Mesodermal cell (in vitro differentiated cells): ENCODE measurements around the gene ELMO1.

Experiments
- H3K27ac ChIP-seq: 2 replicates; pipeline ENCODE4 v1.7.0; 2013; ENCODE audit warnings: mild to moderate bottlenecking, low read depth, low read length, moderate library complexity; ENCODE audit not compliant: severe bottlenecking
- H3K36me3 ChIP-seq: 2 replicates; pipeline ENCODE4 v1.7.1; 2013; ENCODE audit warnings: mild to moderate bottlenecking, low read length, moderate library complexity; ENCODE audit not compliant: control insufficient read depth, insufficient read depth
- H3K4me1 ChIP-seq: one replicate; pipeline ENCODE4 v1.7.1; 2013; ENCODE audit warnings: mild to moderate bottlenecking, low read length; ENCODE audit not compliant: insufficient read depth, control insufficient read depth, poor library complexity, severe bottlenecking
- H3K4me3 ChIP-seq: 2 replicates; pipeline ENCODE4 v1.7.0; 2013; ENCODE audit warnings: low read length, control low read depth, mild to moderate bottlenecking; ENCODE audit not compliant: insufficient read depth, poor library complexity, severe bottlenecking; ENCODE audit errors: extremely low read depth
- H3K9me3 ChIP-seq: 2 replicates; pipeline ENCODE4 v1.7.1; 2013; ENCODE audit warnings: mild to moderate bottlenecking, low read length, moderate library complexity; ENCODE audit not compliant: control insufficient read depth
- WGBS, 2 experiments: methylation state at CpG; one replicate each; pipeline ENCODE4 v1.1.5; 2013; ENCODE audit warnings: missing lambda C conversion rate in 2 of 2; ENCODE audit not compliant: insufficient coverage in 2 of 2; 5-methylcytosine and 5-hydroxymethylcytosine counted together

Gene ELMO1

DNA sequence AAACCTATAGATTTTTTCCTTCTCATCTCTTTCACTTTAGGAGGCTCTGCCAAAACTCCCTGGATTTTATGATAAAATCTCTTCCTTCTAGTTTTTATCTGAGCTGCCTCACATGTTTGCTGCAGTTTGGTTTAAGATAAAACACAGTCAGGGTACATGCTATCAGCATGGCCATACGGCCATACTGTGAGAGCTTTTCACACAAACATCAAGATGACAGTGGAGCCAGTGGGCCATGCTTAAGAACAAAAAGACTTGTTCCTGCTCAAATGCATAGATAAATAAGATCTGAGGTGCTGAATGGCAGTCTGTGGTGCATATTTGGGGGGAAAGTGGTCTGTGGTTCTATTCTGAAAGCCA is 91.0 kb downstream of the ELMO1 start:
- Histone ChIP-seq H3K9me3 (no peaks in the 10 kb centered on the region), H3K36me3 (no peaks in the 10 kb centered on the region), H3K4me3 (no peak overlapping the region), H3K4me1 (peaks cover 21% of the 10 kb centered on the region), H3K27ac (peak overlapping the region; percentile 79)
- 60 to 67% methylated on average over 1 of the region's 1 CpG for WGBS, 2 experiments

DNA sequence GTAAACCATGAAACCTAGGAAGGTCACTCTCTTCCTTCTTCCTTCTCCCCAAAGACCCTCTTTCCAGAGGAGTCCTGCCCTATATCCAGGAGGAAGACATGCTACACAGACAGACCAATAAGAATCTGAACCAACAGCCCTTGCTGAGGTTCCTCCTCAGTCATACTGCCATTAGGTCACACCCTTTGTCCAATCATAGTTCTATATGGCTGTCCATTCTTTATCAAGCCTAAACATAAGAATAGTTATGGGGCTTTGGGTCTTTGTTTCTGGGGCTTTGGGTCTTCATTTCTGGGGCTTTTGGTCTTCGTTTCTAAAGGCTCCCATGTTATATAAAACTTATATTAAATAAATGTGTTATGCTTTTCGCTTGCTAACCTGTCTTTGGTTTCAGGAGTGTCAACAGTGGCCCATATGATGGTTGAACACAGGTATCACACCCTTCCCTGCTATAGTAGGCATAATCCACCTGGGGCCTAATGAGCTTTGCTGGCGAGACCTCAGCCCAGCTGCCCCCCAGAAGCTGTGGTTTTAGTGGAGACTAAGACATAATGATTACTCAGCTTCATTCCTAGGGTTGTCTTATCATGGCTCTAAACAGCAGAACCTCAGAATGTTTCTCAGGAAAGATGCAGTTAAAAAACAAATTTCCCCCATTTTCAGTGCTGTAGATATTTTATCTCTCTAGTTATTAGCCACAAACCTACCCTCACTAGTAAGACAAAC is 91.6 kb downstream of the ELMO1 start:
- Histone ChIP-seq H3K4me1 (peaks cover 21% of the 10 kb centered on the region), H3K9me3 (no peaks in the 10 kb centered on the region), H3K27ac (peak overlapping the region; percentile 79), H3K36me3 (no peaks in the 10 kb centered on the region), H3K4me3 (no peak overlapping the region)
- no CpG with 5 or more reads among the region's 3 CpGs for WGBS, 2 experiments

DNA sequence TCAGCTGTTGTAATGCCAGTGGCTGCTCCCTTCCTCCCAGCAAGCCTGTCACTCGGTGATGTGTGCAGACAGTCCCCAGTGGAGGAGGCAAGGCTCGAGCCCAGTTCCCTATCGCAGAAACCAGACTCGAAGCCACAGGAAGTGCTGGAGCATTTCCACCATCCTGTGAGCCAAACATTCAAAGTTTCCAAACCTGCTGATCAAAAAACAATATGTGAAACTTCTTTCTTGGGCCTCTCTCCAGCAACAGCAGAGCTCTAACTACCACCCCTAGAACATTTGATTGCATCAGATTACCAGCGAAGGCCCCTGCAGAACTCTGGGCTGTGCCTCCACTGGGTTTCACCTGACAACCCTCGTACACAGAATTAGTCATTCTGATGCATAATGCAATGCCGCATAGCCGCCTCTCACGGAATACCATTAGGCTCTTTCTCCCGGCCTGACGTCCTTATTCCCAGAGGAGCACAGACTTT is 94.0 kb downstream of the ELMO1 start:
- no peaks in the 10 kb centered on the region for H3K36me3 ChIP-seq
- H3K9me3 ChIP-seq: no peaks in the 10 kb centered on the region
- 68 to 70% methylated on average over 10 of the region's 11 CpGs for WGBS, 2 experiments
- no peak overlapping the region for H3K4me3 ChIP-seq
- H3K4me1 ChIP-seq: peaks cover 21% of the 10 kb centered on the region
- peak overlapping the region; percentile 84 for H3K27ac ChIP-seq

DNA sequence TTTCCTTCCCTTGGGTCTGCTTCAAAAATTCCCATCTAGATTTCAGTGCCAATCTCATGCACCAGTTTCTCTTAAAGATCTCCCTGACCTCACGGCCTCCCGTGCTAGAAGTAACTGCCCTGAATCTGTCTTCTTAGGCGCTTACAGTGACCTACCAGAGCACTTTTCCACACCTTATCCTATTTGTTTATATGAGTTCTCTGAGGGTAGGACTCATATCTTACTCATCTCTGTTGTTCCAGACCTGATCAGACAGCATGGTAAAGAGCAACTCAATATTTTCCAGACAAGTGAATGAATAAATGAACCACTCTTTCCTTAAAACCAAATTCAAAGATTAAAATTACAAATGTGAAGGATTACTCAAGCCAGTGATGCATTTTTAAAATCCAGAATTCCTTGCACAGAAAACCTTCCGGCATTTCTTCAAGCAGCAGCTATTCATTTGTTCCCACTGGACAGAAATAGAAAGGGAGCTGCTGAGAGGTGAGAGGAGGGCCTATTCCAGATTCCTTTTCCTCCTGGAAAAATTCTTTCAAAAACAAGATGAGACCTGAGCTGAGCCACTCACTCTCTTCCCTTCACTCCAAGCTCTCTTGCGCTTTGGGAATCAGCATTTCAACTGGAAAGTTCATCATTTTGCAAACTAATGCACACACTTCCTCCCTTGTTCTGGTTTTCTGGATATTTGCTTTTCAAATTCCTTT is 94.6 kb downstream of the ELMO1 start:
- WGBS, 2 experiments: 89 to 96% methylated on average over 3 of the region's 5 CpGs
- Histone ChIP-seq H3K36me3 (no peaks in the 10 kb centered on the region), H3K9me3 (no peaks in the 10 kb centered on the region), H3K4me1 (peaks cover 21% of the 10 kb centered on the region), H3K4me3 (no peak overlapping the region), H3K27ac (peak overlapping the region; percentile 84)

DNA sequence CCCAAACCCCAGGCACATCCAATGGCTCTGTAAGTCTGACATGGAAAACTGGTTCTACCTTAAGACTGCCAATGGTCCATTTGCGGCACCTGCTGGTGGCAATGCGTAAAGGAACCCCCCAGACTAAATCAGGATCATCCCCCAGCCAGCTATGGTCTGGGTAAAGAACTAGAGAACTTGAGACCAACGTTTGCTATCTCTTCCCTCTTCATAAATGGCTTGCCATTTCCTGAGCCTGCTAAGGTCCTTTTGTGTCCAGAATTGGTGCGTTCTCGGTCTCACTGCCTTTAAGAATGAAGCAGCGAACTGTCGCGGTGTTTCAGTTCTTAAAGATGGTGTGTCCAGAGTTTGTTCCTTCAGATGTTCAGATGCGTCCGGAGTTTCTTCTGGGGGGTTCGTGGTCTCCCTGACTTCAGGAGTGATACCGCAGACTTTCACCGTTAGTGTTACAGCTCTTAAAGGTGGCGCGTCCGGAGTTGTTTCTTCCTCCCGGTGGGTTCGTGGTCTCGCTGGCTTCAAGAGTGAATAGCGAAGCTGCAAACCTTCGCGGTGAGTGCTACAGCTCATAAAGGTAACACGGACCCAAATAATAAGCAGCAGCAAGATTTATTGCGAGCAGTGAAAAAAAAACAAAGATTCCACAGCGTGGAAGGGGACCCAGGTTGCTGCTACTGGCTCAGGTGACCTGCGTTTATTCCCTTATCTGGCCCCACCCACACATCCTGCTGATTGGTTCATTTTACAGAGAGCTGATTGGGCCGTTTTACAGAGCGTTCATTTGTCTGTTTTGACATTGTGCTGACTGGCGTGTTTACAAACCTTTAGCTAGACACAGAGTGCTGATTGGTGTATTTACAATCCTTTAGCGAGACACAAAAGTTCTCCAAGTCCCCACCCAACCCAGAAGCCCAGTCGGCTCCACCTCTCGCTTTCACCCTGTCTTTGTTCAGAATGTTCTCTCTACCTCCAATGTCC is 95.4 kb downstream of the ELMO1 start:
- peak overlapping the region; percentile 84 for H3K27ac ChIP-seq
- H3K4me1 ChIP-seq: peaks cover 21% of the 10 kb centered on the region
- whole genome bisulfite sequencing, 2 experiments: 90 to 91% methylated on average over 30 of the region's 32 CpGs
- H3K9me3 ChIP-seq: no peaks in the 10 kb centered on the region
- H3K36me3 ChIP-seq: no peaks in the 10 kb centered on the region
- no peak overlapping the region for H3K4me3 ChIP-seq

DNA sequence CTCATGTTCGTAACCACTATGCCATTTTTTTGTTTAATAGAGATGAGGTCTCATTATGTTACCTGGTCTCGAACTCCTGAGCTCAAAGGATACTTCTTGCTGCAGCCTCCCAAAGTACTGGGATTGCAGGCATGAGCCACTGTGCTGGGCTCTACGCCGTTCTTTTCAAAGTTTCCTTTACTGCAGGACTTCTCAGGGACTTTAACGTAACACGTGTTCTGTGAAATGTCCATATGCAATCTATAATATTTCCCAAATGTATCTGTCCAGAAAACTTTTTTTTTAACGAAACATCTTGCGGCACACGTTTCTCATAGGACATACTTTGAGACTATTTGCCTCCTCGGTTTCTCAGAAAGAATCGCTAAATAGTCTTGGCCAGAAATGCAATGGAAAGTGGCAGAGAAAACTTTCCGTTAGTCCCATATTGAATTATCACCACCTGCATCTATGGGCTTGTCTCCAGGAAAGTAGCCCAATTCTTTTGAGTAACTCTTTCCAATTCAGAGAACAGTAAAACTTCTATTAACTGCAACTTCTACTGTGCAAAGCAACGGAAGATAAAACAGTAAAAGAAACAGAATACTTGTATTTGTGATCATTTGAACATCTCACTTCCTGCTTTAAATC is 96.3 kb downstream of the ELMO1 start:
- 89 to 94% methylated on average over 12 of the region's 13 CpGs for WGBS, 2 experiments
- H3K9me3 ChIP-seq: no peaks in the 10 kb centered on the region
- H3K4me3 ChIP-seq: no peak overlapping the region
- H3K4me1 ChIP-seq: peaks cover 14% of the 10 kb centered on the region
- no peaks in the 10 kb centered on the region for H3K36me3 ChIP-seq
- H3K27ac ChIP-seq: no peak overlapping the region

DNA sequence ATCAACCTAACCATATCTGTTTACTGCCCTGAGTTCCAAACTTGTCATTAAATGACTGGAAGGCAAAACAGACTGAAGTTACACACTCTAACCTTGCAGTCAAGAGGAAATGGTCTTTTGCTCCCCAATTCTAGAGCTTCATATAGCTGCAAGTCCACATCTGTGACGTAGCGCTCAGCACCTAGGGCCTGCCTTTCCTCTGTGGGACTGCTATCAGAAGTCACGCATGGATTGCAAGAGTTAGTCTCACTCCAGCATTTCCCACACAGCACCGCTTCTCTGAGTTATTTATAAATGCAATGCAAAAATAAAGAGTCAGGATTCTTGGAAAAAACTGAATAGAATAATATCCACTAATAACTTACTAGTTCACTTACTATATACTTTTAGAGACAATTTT is 96.9 kb downstream of the ELMO1 start:
- 90 to 92% methylated on average over 2 to 3 of the region's 4 CpGs for WGBS, 2 experiments
- no peak overlapping the region for H3K27ac ChIP-seq
- peaks cover 10% of the 10 kb centered on the region for H3K4me1 ChIP-seq
- no peaks in the 10 kb centered on the region for H3K9me3 ChIP-seq
- no peaks in the 10 kb centered on the region for H3K36me3 ChIP-seq
- H3K4me3 ChIP-seq: no peak overlapping the region

DNA sequence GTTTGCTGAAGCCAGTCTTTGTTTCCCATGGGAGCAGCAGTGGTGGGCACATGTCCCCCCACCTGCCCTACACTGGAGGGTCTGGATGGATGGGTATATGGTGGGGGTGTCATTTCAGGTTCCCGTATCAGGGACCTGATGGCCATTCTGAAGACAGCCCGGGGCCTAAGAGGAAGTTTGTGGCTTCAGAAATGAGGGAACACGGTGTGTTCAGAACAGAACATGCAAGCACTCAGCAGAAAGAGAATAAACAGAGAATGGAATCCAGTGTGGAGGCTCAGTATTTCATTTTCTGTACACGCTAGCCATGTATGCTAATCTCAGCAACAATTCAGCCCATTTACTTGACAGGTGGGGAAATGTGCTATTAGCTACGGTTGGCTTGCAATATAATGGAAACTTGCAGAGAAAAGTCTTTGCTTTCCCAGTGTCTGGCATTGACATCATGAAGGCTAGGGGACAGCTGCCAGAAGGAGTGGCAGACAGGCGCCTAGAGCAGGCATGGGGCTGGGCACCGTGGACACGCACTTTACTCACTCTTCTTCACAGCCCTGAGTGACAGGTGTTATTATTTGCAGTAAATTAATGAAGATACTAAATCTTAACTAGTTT is 98.6 kb downstream of the ELMO1 start:
- no peak overlapping the region for H3K4me3 ChIP-seq

DNA sequence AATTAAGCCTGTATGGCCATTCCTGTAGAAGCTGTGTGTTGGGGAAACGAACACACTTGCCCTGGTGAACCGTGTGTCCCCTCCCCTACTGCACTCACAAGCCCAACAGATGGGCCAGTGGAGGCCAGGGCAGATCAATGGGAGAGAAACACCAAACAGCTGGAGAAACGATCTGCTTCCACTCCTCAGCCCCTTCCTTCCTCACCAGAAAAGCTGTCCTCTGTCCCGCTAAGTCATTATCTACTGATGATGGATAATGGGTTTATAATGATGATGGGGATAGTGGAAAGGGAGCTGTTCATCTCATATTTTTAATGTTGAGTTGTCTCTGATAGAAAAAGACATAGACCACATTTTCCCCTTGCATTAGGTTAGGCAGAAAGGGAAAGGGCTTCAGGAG is 99.7 kb downstream of the ELMO1 start:
- Histone ChIP-seq H3K36me3 (no peaks in the 10 kb centered on the region), H3K4me3 (no peak overlapping the region), H3K27ac (no peak overlapping the region), H3K9me3 (no peaks in the 10 kb centered on the region), H3K4me1 (peaks cover 5% of the 10 kb centered on the region)
- WGBS, 2 experiments: 80% methylated on average over 1 of the region's 4 CpGs; no CpG with 5 or more reads in 1 of the 2 experiments

More for the DNA sequence above, 98.6 kb downstream of the ELMO1 start:
- Histone ChIP-seq H3K27ac (no peak overlapping the region), H3K9me3 (no peaks in the 10 kb centered on the region), H3K36me3 (no peaks in the 10 kb centered on the region), H3K4me1 (peaks cover 7% of the 10 kb centered on the region)
- WGBS, 2 experiments: 89 to 100% methylated on average over 5 of the region's 8 CpGs

DNA sequence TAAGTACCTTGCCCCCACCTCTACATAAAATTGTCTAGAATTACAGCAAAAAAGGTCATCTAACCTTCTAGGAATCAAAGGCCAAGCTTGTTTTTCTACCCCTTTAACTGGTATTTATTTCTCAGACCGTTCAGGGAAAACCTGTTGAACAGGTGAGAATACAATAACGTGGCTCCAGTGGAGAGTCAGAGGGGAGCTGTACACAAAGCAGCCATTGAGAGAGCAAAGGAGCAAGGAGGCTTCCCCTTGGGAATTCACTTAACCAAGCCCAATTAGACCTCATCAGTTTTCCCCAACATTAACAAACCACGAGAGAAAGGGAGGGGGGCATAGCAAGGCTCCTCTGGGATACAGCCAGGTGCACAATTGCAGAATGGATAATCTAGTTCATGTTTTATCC is 101.9 kb downstream of the ELMO1 start:
- H3K4me1 ChIP-seq: peaks cover 14% of the 10 kb centered on the region
- 93% methylated on average over 2 of the region's 3 CpGs; no CpG with 5 or more reads in 1 of the 2 experiments for WGBS, 2 experiments
- no peak overlapping the region for H3K27ac ChIP-seq
- H3K9me3 ChIP-seq: no peaks in the 10 kb centered on the region
- H3K36me3 ChIP-seq: no peaks in the 10 kb centered on the region
- H3K4me3 ChIP-seq: no peak overlapping the region
